ENCODE measurements around the gene GID4.

Gene GID4

DNA sequence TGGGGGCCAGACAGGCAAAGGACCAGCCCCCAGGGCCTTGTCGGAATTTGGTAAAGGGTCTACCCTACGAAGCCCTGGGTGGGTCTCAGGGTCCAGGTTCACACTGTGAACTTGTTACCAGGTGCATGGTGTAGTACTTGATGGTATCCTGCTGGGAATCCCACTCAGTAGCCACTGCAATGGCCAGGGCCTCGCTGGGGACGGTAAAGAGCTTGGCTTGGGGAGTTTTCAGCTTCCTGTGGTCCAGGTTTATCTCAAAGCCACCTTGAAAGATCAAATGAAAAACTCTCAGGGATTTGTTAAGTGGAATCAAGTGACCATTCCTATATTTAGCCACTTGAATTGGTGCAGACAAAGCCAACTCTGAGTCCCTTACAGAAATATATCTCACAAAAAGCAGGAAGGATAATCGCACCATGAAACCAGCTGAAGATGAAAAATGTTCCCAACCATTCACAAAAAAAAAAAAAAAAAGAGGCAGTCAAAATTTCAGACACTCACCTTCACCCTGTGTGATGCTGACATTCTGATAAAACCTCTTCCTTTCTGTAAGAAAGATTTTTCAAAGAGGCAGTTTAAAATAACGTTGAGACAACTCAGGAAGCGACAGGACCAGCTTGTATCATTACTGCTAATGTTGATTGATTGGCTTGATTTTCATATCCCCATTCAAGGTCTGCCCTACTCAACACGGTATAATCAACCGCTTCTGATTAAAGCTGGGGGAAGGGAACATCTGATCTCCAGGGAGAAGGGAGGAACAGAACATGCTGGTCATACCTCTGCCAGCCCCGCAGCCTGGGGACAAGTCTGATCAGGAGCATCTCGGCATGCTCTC lies 10.9 kb upstream of the GID4 start:
- ATAC-seq = no peak
- peaks cover 25% of the 10 kb centered on the region for H3K36me3 Mint-ChIP-seq
- no peak overlapping the region for H3K27ac Mint-ChIP-seq
- no peaks in the 10 kb centered on the region for H3K9me3 Mint-ChIP-seq
- H3K27me3 Mint-ChIP-seq = no peaks in the 10 kb centered on the region
- no peak overlapping the region for H3K4me3 Mint-ChIP-seq
- H3K4me1 Mint-ChIP-seq = peaks cover 32% of the 10 kb centered on the region

DNA sequence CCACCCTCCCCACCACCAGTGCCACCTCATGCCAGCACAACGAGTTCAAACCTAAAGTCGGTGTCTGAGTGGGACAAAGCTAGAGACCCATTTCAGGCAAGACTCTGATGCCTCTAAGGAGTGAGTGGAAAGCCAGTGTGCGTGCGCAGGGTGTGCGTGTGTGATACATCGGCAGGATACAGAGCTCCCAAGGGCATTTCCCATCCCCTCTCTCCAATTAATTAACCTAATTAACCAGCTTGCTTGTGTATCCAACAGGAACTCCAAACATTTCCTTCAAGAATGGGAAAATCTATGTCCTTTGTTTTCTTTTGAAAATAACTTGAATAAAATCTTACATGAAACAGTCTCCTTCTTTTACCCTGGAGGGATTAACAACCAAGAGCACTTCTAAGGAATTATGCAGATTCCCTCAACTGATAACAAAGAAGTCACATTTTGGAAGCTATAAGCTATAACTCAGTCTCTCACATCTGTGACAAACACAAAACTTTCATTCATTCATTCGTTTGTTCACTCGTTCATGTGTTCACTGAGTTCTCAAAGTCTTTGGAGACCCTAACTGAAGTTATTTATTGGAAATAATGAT lies 10.2 kb upstream of the GID4 start:
- Mint-ChIP-seq H3K9me3 (no peaks in the 10 kb centered on the region), H3K36me3 (peaks cover 19% of the 10 kb centered on the region), H3K27me3 (no peaks in the 10 kb centered on the region)

DNA sequence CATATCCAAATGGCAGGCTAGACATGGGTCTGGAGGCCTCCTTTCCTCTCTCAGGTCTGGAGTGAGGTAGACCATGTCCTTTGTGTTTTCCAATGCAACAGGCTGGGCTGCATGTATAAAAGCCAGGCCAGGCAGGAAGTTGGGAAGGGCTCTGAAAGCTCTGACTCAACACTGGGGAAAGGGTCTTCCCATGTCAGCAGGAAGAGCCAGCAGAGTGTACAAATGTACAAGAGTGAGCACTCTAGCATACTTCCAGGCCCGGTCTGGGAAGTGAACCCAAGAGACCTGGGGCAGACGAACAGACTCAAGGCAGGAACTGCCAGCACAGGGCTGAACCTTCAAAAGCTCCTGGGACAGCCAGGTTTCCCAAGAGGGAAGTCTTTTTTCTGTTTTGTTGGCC lies 7.3 kb upstream of the GID4 start:
- no peak overlapping the region for H3K27ac Mint-ChIP-seq

More for the DNA sequence above, 10.2 kb upstream of the GID4 start:
- Mint-ChIP-seq H3K27ac (no peak overlapping the region), H3K4me1 (peaks cover 39% of the 10 kb centered on the region), H3K4me3 (no peak overlapping the region)
- no peak for ATAC-seq

DNA sequence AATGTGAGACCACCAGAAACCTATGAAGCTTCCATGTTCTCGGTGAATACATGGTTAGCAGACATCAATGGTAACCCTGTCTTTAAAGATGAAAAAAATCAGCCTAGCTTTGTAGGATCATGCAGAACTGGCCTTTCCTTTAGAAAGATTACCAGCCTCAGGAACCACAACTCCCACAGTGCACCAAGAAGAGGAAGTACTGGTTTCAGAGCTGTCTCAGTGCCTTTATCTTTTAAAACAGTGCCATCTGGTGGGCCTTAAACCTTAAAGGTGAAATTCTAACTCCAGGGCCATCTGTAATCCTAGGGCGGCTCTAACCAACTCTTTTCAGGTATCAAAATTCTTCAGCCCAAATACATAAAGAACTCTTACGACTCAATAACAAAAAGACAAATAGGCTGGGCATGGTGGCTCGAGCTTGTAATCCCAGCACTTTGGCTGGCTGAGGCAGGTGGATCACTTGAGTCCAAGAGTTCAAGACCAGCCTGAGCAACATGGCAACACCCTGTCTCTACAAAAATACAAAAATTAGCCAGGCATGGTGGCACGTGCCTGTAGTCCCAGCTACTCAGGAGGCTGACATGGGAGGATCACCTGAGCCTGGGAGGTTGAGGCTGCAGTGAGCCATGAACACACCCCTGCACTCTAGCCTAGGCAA lies 5.6 kb upstream of the GID4 start:
- Mint-ChIP-seq H3K4me3 (no peak overlapping the region), H3K4me1 (peaks cover 56% of the 10 kb centered on the region), H3K27me3 (no peaks in the 10 kb centered on the region), H3K27ac (peak overlapping the region; percentile 67), H3K36me3 (no peaks in the 10 kb centered on the region), H3K9me3 (no peaks in the 10 kb centered on the region)
- ATAC-seq = peak; percentile 88

More for the DNA sequence above, 7.3 kb upstream of the GID4 start:
- Mint-ChIP-seq H3K27me3 (no peaks in the 10 kb centered on the region), H3K9me3 (no peaks in the 10 kb centered on the region), H3K4me1 (peaks cover 46% of the 10 kb centered on the region), H3K36me3 (peaks cover 7% of the 10 kb centered on the region), H3K4me3 (no peak overlapping the region)
- ATAC-seq = no peak

DNA sequence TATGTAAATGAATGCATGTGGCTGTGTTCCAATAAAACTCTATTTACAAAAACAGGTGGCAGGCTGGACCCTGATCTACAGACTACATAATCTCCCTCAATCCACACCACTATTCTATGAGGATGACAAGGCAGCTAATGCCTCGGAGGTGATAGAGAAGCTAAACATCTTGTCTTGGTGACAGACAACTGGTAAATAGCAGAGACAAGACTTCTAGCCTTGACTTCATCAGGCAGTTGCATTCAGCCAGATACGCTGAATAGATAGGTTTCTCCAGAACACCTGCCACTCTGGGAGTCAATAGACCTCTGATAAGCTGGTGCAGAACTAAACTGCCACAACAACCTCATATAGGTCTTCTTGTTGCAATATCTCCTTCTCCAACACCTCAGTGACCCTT lies 3.5 kb upstream of the GID4 start:
- Mint-ChIP-seq H3K4me1 (peaks cover 65% of the 10 kb centered on the region), H3K9me3 (no peaks in the 10 kb centered on the region), H3K27me3 (no peaks in the 10 kb centered on the region), H3K4me3 (no peak overlapping the region), H3K36me3 (no peaks in the 10 kb centered on the region), H3K27ac (no peak overlapping the region)
- ATAC-seq = no peak

DNA sequence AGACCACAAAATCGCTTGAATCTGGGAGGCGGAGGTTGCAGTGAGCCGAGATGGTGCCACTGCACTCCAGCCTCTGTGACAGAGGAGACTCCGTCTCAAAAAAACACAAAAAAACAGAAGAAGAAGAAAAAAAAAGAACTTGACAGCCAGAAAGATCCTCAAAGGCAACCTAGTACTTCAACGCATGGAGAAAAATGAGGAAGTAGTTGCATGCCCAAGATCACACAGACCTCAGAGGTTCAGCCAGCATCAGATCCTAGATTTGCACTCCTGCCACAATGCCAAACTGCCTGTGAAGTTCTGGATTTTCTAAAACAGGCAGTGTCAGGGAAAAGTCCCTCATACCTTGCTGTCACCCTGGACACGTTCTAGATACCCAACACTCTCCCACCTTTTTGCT lies 1.7 kb upstream of the GID4 start:
- H3K4me3 Mint-ChIP-seq = peak overlapping the region; percentile 80
- no peaks in the 10 kb centered on the region for H3K27me3 Mint-ChIP-seq
- peaks cover 73% of the 10 kb centered on the region for H3K4me1 Mint-ChIP-seq
- no peaks in the 10 kb centered on the region for H3K9me3 Mint-ChIP-seq
- H3K36me3 Mint-ChIP-seq = no peaks in the 10 kb centered on the region
- no peak for ATAC-seq
- H3K27ac Mint-ChIP-seq = peak overlapping the region; percentile 68

DNA sequence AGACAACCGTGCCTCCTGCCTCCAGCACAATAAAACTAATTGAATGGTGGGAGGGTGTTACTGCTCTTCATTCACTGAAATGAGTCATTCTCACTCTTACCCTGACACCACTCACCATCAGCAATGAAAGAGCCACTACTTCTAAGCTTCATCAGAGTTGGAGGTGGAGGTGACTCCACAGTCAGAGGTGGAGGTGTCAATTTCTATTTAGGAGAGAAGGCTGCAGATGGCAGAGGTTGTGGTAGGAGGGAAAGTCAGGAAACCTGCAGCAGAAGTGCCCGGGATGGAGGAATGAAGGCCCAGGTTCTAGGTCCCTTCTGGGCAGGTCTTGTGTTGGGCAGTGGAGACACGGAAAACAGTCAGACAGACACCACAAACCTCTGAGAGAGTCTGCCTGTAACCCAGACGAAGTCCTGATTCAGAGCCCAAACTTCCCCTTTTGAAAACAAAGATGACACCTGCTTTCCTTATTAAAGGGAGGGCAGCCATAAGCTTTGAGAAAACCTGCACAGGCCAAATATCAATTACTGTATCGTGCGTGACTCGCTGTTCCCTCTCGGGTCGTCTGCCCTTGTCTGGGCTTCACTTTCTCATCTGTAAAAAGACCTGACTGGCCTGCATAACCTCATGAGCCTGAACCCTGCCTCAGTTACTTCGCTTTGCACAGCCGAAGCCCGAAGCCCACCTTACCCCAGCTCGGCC lies 908 bp upstream of the GID4 start:
- Mint-ChIP-seq H3K27ac (peak overlapping the region; percentile 68), H3K9me3 (no peaks in the 10 kb centered on the region), H3K36me3 (no peaks in the 10 kb centered on the region), H3K4me1 (peaks cover 71% of the 10 kb centered on the region), H3K4me3 (peak overlapping the region; percentile 80), H3K27me3 (no peaks in the 10 kb centered on the region)
- ATAC-seq = peak; percentile 49

DNA sequence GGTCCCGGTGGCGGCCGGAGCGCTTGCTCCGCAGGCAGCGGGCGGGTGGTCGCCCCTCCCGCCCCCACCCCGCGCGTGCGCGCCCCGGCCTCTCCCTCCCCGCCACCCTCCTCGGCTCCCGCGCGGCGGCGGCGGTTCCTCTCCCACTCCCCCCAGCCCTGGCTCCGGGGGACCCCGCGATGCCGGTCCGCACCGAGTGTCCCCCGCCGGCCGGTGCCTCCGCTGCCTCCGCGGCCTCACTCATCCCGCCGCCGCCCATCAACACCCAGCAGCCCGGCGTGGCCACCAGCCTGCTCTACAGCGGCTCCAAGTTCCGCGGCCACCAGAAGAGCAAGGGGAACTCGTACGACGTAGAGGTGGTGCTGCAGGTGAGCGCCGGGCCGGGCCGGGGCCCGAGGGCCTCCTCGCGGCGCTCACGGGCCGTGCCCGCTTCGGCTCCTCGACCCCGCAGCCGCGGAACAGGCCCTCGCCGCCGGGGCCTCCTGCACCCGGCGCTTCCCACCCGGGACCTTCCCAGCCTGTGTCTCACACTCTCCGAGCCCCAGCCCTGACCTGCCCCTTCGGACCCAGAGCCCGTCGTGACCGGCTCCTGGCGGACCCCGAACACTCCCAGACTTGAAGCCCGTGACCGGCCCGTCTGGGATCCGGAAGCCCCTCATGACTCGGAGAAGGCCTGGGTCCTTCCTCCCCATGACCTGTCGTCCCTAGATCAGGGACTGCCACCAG lies 490 bp downstream of the GID4 start:
- Mint-ChIP-seq H3K27me3 (no peaks in the 10 kb centered on the region), H3K9me3 (no peaks in the 10 kb centered on the region), H3K4me3 (peak overlapping the region; percentile 91), H3K27ac (peak overlapping the region; percentile 68), H3K4me1 (peaks cover 60% of the 10 kb centered on the region), H3K36me3 (no peaks in the 10 kb centered on the region)
- peak; percentile 73 for ATAC-seq

DNA sequence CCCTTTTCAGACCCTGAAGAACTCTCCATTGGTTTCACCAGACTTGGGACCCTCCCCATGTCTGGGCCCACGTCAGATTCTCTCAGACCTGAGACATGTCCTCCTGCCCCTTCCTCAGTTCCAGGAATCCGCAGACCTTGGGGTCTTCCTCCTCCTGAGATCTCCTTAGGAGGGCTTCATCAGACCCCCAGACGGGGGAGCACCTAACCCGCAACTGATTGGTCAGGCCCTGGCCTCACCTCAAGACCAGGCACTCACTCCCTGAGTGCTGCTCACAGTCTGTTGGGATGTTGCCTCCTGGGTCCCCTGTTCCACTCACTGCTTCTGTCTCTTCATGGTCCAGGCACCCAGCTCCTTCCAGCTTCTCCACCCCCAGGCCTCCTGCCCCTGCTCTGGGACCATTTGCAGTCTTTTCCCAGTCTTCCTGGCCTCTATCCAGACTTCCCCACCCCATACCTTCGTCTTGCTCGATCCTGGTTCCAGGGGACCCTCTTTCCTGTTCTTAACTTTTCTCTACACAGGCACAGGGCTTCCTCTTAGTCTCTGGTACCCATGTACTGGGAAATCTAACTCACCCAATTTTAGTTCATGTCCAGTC lies 1.2 kb downstream of the GID4 start:
- Mint-ChIP-seq H3K4me3 (peak overlapping the region; percentile 91), H3K27me3 (no peaks in the 10 kb centered on the region), H3K27ac (peak overlapping the region; percentile 68), H3K4me1 (peaks cover 55% of the 10 kb centered on the region), H3K9me3 (no peaks in the 10 kb centered on the region), H3K36me3 (no peaks in the 10 kb centered on the region)
- ATAC-seq = no peak

DNA sequence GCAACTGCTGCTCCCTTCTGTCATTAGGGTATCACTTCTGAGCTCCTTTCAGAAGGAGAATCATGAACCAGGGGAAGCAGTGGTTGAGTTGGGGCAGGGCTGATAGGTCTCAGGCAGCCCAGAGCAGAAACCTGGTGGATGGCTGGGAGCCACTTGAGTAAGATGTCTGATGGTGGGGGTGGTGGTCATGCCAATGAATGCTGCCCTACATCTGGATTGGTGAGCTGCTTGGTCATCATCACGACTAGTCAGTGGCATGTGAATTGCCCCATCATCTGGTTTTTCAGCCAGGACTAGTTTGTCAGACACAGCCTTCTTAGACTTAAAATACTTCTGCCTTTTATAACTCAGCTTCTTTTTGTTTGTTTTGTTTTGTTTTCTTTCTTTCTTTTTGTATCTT lies 2.6 kb downstream of the GID4 start:
- H3K36me3 Mint-ChIP-seq = no peaks in the 10 kb centered on the region
- no peaks in the 10 kb centered on the region for H3K9me3 Mint-ChIP-seq
- no peak overlapping the region for H3K4me3 Mint-ChIP-seq
- H3K27me3 Mint-ChIP-seq = no peaks in the 10 kb centered on the region
- H3K27ac Mint-ChIP-seq = no peak overlapping the region
- no peak for ATAC-seq
- peaks cover 48% of the 10 kb centered on the region for H3K4me1 Mint-ChIP-seq

DNA sequence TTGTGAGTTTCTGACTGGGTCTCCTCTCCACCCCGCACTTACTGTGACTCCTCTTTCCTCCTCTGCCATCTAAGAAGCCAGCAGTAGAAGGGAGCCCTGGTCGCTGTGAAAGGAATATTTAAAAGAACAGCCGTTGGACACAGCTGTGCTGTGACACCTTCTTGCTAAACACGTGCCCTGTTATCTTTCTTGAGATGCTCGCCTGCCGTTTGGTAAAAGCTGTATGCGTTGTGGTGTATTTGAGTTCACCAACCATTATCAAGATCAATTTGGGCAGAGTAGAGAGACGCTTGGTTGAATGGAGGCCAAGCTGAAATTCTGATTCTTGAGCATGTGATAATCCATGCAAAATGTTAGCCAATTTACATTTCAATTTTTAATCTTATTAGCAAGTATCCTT lies 3.8 kb downstream of the GID4 start:
- no peak for ATAC-seq
- H3K4me1 Mint-ChIP-seq = peaks cover 36% of the 10 kb centered on the region
- H3K4me3 Mint-ChIP-seq = no peak overlapping the region
- H3K27ac Mint-ChIP-seq = no peak overlapping the region
- H3K9me3 Mint-ChIP-seq = no peaks in the 10 kb centered on the region
- H3K27me3 Mint-ChIP-seq = no peaks in the 10 kb centered on the region
- no peaks in the 10 kb centered on the region for H3K36me3 Mint-ChIP-seq

DNA sequence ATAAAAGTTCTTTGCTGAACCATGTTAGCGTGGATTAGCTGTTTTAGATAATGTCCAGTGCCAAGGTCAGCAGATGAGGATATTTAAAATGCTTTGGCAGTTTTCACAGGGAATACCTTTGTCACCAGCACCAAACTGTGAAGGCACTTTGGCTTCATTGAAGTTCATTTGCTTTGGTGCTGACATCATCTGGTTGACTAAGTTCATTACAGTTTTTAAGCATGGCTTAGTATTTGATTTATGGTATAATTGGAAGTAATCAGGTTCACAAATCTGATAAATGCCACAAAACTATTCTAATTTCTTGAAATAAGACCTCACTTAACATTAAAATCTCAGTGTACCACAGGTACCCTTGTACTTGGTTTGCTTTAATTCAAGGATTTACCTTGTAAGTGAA lies 4.3 kb downstream of the GID4 start:
- peaks cover 32% of the 10 kb centered on the region for H3K4me1 Mint-ChIP-seq
- ATAC-seq = no peak
- no peaks in the 10 kb centered on the region for H3K9me3 Mint-ChIP-seq
- no peaks in the 10 kb centered on the region for H3K27me3 Mint-ChIP-seq
- no peak overlapping the region for H3K27ac Mint-ChIP-seq
- H3K4me3 Mint-ChIP-seq = no peak overlapping the region
- no peaks in the 10 kb centered on the region for H3K36me3 Mint-ChIP-seq

DNA sequence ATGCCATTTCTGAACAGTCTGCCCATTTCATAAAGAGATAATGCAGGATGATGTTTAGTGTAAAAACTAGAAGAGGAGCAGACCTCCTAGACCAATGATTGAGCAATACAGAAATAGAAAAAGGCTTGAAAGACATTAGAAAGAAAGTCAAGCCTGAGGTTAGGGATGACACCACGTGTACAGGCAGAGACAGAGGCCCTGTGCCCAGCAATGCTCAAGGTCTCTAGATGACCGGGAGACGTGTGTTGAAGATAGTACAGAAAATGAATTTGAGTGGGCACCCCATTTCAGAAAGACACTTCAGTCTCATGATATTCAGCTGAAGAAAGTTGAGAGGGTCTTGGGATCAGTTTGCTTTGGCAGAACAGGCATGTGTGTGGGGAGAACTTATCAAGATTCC lies 5.4 kb downstream of the GID4 start:
- Mint-ChIP-seq H3K27ac (no peak overlapping the region), H3K9me3 (no peaks in the 10 kb centered on the region), H3K36me3 (no peaks in the 10 kb centered on the region), H3K27me3 (no peaks in the 10 kb centered on the region), H3K4me3 (no peak overlapping the region), H3K4me1 (peaks cover 32% of the 10 kb centered on the region)
- no peak for ATAC-seq

DNA sequence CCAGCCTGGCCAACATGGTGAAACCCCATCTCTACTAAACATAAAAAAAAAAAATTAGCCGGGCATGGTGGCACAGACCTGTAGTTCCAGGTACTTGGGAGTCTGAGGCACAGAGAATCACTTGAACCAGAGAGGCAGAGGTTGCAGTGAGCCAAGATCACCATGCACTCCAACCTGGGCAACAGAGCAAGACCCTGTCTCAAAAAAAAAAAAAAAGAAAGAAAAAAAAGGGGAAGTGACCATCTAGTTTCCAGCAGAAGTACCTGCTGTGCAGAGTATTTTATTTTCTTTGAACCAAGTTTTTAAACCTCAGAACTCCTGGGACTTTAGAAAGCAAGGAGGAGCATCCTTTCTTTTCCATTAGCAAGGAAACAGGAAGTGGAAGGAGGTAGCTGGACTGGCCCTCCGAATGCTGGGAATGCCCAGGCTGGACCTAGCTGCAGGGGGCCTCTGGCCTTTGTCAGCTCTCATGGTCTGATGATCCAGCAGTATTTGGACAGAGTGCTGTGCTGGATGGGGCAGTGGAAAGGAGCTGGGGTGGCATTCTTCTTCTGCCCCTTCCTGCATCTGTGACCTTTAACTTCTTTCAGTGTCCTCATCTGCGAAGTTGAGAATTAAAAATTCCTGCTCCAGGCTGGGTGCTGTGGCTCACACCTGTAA lies 6.6 kb downstream of the GID4 start:
- no peaks in the 10 kb centered on the region for H3K36me3 Mint-ChIP-seq
- no peak overlapping the region for H3K4me3 Mint-ChIP-seq
- ATAC-seq = no peak
- no peaks in the 10 kb centered on the region for H3K27me3 Mint-ChIP-seq
- no peak overlapping the region for H3K27ac Mint-ChIP-seq
- H3K9me3 Mint-ChIP-seq = no peaks in the 10 kb centered on the region
- H3K4me1 Mint-ChIP-seq = peaks cover 21% of the 10 kb centered on the region
